Liver (tissue), 9 donors: ENCODE measurements around the gene HS6ST3. TPM values are rescaled to one million over a fixed set of nuclear protein-coding genes. Genes with fewer than 3 reads are reported as not detected.

ENCODE experiments used
- DNase-seq: peaks from one replicate; pipeline ENCODE4 v3.0.0-alpha.2; 2017; ENCODE audit warnings: low spot score
- H3K27ac ChIP-seq, 2 donors: one replicate each; pipeline ENCODE4 v1.7.0; 2013; ENCODE audit warnings: inconsistent platforms in 2 of 2, low read length in 2 of 2, control low read depth in 1 of 2, low read depth in 1 of 2, mild to moderate bottlenecking in 1 of 2
- H3K27me3 ChIP-seq, 4 donors: one replicate each; pipeline versions ENCODE4 v1.6.1 to v1.7.0; 2013; ENCODE audit warnings: low read length in 3 of 4, inconsistent platforms in 1 of 4, mild to moderate bottlenecking in 1 of 4, moderate library complexity in 1 of 4; ENCODE audit not compliant: control insufficient read depth in 4 of 4, insufficient read depth in 4 of 4
- H3K36me3 ChIP-seq, 4 donors: one replicate each; pipeline versions ENCODE4 v1.6.1 to v1.7.0; 2013; ENCODE audit warnings: low read length in 3 of 4, mild to moderate bottlenecking in 3 of 4, low read depth in 1 of 4, moderate library complexity in 1 of 4; ENCODE audit not compliant: control insufficient read depth in 4 of 4, insufficient read depth in 3 of 4
- H3K4me1 ChIP-seq, 4 donors: one replicate each; pipeline versions ENCODE4 v1.6.1 to v1.7.0; 2013; ENCODE audit warnings: low read length in 3 of 4, mild to moderate bottlenecking in 3 of 4, moderate library complexity in 1 of 4; ENCODE audit not compliant: control insufficient read depth in 4 of 4, insufficient read depth in 4 of 4
- H3K4me3 ChIP-seq, 3 donors: one replicate each; pipeline versions ENCODE4 v1.6.1 to v1.7.0; 2013; ENCODE audit warnings: low read length in 3 of 3, control low read depth in 1 of 3, low read depth in 1 of 3, mild to moderate bottlenecking in 1 of 3
- H3K9ac ChIP-seq, 2 donors: one replicate each; pipeline ENCODE4 v1.7.0; 2013; ENCODE audit warnings: low read length in 2 of 2, mild to moderate bottlenecking in 2 of 2, moderate library complexity in 2 of 2, control low read depth in 1 of 2, low read depth in 1 of 2
- H3K9me3 ChIP-seq, 4 donors: one replicate each; pipeline versions ENCODE4 v1.6.1 to v1.7.0; 2013; ENCODE audit warnings: low read length in 3 of 4; ENCODE audit not compliant: control insufficient read depth in 4 of 4
- ATF3 ChIP-seq: IDR thresholded peaks from 2 replicates; pipeline ENCODE4 v1.6.1; 2016; ENCODE audit warnings: antibody characterized with exemption
- CTCF ChIP-seq: fragments of 150-350 bp; IDR thresholded peaks from 2 replicates; pipeline ENCODE4 v1.5.1; 2017; ENCODE audit warnings: improper control_type of control experiment, low read depth, low read length; ENCODE audit not compliant: missing input control
- EGR1 ChIP-seq, 2 donors: IDR thresholded peaks; 2 replicates each; pipeline ENCODE4 v1.6.1; 2016 to 2018; ENCODE audit warnings: antibody characterized with exemption in 2 of 2, low read depth in 2 of 2
- FOXA1 ChIP-seq: IDR thresholded peaks from 2 replicates; pipeline ENCODE4 v1.6.1; 2016; ENCODE audit warnings: antibody characterized with exemption
- FOXA2 ChIP-seq: IDR thresholded peaks from 2 replicates; pipeline ENCODE4 v1.6.1; 2016; ENCODE audit warnings: antibody characterized with exemption
- GABPA ChIP-seq, 2 donors: IDR thresholded peaks in 1 of 2; conservative IDR thresholded peaks in 1 of 2; 2 replicates each; pipeline ENCODE4 v1.6.1; 2016; ENCODE audit warnings: antibody characterized with exemption in 2 of 2, mild to moderate bottlenecking in 1 of 2, moderate library complexity in 1 of 2
- HNF4G ChIP-seq: IDR thresholded peaks from 2 replicates; pipeline ENCODE4 v1.6.1; 2016; ENCODE audit warnings: antibody characterized with exemption
- JUND ChIP-seq, 2 donors: IDR thresholded peaks; 2 replicates each; pipeline ENCODE4 v1.6.1; 2016; ENCODE audit warnings: antibody characterized with exemption in 2 of 2
- MAX ChIP-seq: IDR thresholded peaks from 2 replicates; pipeline ENCODE4 v1.6.1; 2016; ENCODE audit warnings: antibody characterized with exemption
- NR2F2 ChIP-seq: IDR thresholded peaks from 2 replicates; pipeline ENCODE4 v1.6.1; 2016; ENCODE audit warnings: antibody characterized with exemption
- RAD21 ChIP-seq, 2 donors: IDR thresholded peaks; 2 replicates each; pipeline ENCODE4 v1.6.1; 2016; ENCODE audit warnings: antibody characterized with exemption in 2 of 2, mild to moderate bottlenecking in 2 of 2
- REST ChIP-seq: IDR thresholded peaks from 2 replicates; pipeline ENCODE4 v1.6.1; 2016; ENCODE audit warnings: antibody characterized with exemption, mild to moderate bottlenecking
- RXRA ChIP-seq, 2 donors: IDR thresholded peaks; 2 replicates each; pipeline ENCODE4 v1.6.1; 2017 to 2018; ENCODE audit warnings: antibody characterized with exemption in 2 of 2, mild to moderate bottlenecking in 1 of 2
- SP1 ChIP-seq: IDR thresholded peaks from 2 replicates; pipeline ENCODE4 v1.6.1; 2018; ENCODE audit warnings: antibody characterized with exemption, mild to moderate bottlenecking
- TAF1 ChIP-seq: conservative IDR thresholded peaks from 2 replicates; pipeline ENCODE4 v1.6.1; 2016; ENCODE audit warnings: antibody characterized with exemption, mild to moderate bottlenecking
- YY1 ChIP-seq: IDR thresholded peaks from 2 replicates; pipeline ENCODE4 v1.6.1; 2016; ENCODE audit warnings: antibody characterized with exemption, mild to moderate bottlenecking
- ZBTB33 ChIP-seq: IDR thresholded peaks from 2 replicates; pipeline ENCODE4 v1.6.1; 2016; ENCODE audit warnings: antibody characterized with exemption
- WGBS: extraction: QIAGEN DNeasy Blood & Tissue Kit; methylation state at CpG from one replicate; pipeline ENCODE4 v1.1.7; 2013; 5-methylcytosine and 5-hydroxymethylcytosine counted together
- polyA plus RNA-seq, 2 donors: library from polyadenylated mRNA; stranded (reverse) in 1 of 2; unstranded in 1 of 2; fragments of 200-250 nt in 1 of 2; fragments of >200 nt in 1 of 2; fragmentation: Nextera tagmentation in 1 of 2; extraction: Ambion mirVana in 1 of 2; gene quantifications; one replicate each; pipeline versions ENCODE4 v1.2.1 to v1.2.3, GENCODE V29; 2013 to 2015
- total RNA-seq, 2 donors: library from RNA; depleted of rRNA; stranded (reverse); fragments of >200 nt; gene quantifications; one replicate each; pipeline ENCODE4 v1.2.3, GENCODE V29; 2014
- donor health status: healthy.
- donor health status: healthy.
- donor health status: healthy.
- donor health status: healthy.
- donor health status: healthy.

The HS6ST3 gene
- total and polyA plus RNA-seq, 4 donors: under 0.01 TPM; not detected in 3

- 84% methylated on average over 6 of the region's 6 CpGs for WGBS
- no peaks in the 10 kb centered on the region for H3K4me1 ChIP-seq
- no peak for DNase-seq
- no peak overlapping the region for H3K9ac ChIP-seq
- no peak overlapping the region for H3K27ac ChIP-seq
- no peaks in the 10 kb centered on the region for H3K9me3 ChIP-seq
- H3K36me3 ChIP-seq: no peaks in the 10 kb centered on the region
- no peaks in the 10 kb centered on the region for H3K27me3 ChIP-seq
- no peak for TF ChIP-seq SP1
- no peak for TF ChIP-seq JUND (IDR thresholded peaks at IDR 0.05)
- no peak for TF ChIP-seq RAD21 (IDR thresholded peaks at IDR 0.05)
- no peak for TF ChIP-seq REST
- TF ChIP-seq TAF1: no peak
- no peak for TF ChIP-seq RXRA (IDR thresholded peaks at IDR 0.05)
- H3K4me3 ChIP-seq: no peak overlapping the region
Observed at GRCh38 chr13:96768524-96768923, 678.6 kb downstream of the HS6ST3 start.

- Histone ChIP-seq H3K9ac (no peak overlapping the region), H3K27ac (no peak overlapping the region), H3K9me3 (no peaks in the 10 kb centered on the region), H3K4me1 (no peaks in the 10 kb centered on the region), H3K36me3 (no peaks in the 10 kb centered on the region), H3K27me3 (no peaks in the 10 kb centered on the region), H3K4me3 (no peak overlapping the region)
- WGBS: 32% methylated on average over 1 of the region's 1 CpG
- TF ChIP-seq SP1: no peak
- TF ChIP-seq NR2F2: no peak
- no peak for TF ChIP-seq GABPA (IDR thresholded peaks at IDR 0.05 in 1 of 2, conservative IDR thresholded peaks at IDR 0.05 in 1 of 2)
- TF ChIP-seq ZBTB33: no peak
- no peak for TF ChIP-seq RXRA (IDR thresholded peaks at IDR 0.05)
- TF ChIP-seq JUND (IDR thresholded peaks at IDR 0.05): no peak
- TF ChIP-seq RAD21 (IDR thresholded peaks at IDR 0.05): no peak
- TF ChIP-seq FOXA1: no peak
- no peak for TF ChIP-seq CTCF
- TF ChIP-seq HNF4G: no peak
- TF ChIP-seq YY1: no peak
- no peak for TF ChIP-seq FOXA2
- TF ChIP-seq REST: no peak
- no peak for TF ChIP-seq MAX
- no peak for TF ChIP-seq ATF3
- TF ChIP-seq EGR1 (IDR thresholded peaks at IDR 0.05; ENCODE audit: low read depth in 2 of 2): no peak
- DNase-seq: no peak
Observed at GRCh38 chr13:96769874-96770273, 680.0 kb downstream of the HS6ST3 start.
